Stimulated activated CD8-positive, alpha-beta memory T cell treated with anti-CD3 and anti-CD28 coated beads, Interleukin-4, amount 100 ng/mL, for 4 hours (primary cell): Measurements from ENCODE around the gene LCE1B.

Experiments
- DNase-seq, 2 donors: peaks; one replicate each; pipeline ENCODE4 v3.0.0-alpha.2; 2020; ENCODE audit warnings: low read depth in 2 of 2, low spot score in 1 of 2

Gene LCE1B

GRCh38 chr1:152860129-152860528, 48.4 kb downstream of the LCE1B start:
- no peak for DNase-seq

- no peak for DNase-seq
Measured at GRCh38 chr1:152861374-152861773, 49.6 kb downstream of the LCE1B start.
